ENCODE measurements around the gene HOXA5.

The HOXA5 gene

DNA sequence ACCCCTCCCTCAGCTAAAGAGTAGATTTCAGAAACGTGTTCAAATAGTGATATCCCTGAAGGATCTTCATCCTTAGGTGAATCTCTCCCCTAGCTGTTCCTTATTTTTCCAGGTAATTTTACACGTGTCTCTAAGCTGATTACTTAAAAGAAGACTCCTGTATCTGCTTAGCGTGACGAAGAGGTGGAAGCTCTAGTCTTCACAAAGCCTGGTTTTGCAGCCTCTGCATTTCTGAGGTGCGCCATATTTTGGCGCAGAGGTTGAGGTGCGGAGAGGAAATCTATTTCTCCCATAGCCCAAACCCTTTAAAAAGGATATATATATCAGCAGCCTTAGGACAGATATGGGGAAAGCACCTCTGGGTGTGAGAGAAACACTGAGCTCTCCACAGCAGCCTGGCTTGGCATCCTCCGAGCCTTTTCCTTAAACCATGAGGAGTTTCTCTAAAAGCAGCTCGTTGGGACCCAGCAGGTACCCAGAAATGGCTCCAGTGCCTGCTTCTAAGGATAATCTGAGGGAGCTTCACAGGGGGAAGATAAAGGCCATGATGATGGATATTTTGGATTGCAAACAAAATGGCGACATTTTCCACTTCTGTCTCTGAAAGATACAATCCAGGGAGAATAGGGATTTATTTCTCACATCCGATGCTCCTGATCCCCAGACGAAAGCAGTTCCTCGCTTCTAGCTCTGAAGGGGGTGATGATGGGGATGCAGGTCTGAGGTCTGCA lies 38.0 kb downstream of the HOXA5 start:
- DNase-seq = no peak

DNA sequence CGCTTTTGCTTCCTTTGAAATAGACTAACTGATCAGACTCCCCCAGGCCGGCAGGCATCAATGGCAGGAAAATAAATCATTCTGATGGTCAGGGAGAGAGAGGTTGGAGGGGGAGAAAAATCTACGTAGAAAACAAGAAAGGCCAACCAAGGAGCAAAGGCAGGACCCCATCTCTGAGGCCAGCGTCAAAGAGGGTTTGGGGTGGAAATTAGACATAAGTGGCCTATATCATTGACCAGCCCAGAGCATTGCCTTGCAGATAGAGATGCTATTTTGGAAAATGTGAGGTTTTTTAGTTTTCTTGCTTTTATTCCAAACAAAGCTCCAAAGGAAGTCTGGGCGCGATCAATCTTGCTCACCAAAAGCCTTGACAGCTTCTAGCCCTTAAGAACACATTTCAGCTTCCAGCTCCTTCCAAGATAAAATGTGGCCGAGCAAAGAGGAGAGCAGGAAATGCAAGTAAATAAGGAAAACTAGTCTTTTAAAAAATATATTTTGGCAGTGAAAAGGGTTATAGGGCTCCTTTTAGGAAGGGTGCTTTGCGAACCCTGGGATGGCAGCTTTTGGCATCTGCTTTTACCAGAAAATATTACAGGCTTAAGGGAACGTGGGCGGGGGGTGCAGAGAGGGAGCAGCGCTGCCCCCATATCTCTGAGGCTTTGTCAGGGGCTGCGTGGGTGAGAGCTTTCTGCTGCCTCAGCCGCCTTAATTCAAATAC lies 39.0 kb downstream of the HOXA5 start:
- no peak for DNase-seq

DNA sequence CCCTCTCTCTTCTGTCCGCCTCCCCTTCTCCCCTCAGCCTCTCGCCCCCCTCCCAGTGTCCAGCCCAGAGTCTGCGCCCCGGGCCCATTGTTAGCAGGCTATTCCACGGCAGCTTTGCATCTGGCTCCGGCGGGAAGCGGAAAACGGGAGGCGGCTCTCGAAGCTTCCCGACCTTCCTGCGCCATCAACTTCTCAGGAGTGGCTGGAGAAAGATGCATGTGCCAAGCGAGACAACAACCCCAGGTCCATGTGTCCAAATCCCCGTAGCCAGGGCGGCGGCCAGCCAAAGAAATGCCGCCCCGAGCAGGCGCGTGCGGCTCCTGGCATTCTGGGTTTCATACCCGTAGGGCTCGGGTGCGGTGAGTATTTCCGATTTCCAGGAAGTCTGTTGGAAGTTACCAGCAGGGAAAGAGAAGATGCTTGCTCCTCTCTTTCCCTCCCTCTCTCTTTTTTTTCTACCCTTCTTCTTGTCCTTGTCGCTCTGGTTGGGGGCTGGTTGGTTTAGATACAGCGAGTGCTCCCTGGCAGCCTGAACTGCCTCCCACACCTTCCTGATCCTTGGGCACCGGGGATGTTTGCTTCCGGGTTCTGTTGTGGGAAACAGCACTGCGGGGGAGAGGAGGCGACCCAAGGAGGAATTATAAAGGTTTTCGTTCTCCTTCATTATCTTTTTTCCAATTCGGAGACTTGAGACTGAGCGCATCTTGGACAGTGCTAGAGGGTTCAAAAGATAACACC lies 39.8 kb downstream of the HOXA5 start:
- peak in 2 of 4 experiments; percentile 15 to 22 for DNase-seq

GRCh38 chr7:27102581-27103442 lies 40.7 kb downstream of the HOXA5 start, which contains the start of gene HOXA2:
HOXA2 (minus strand) TSS chr7:27102683; CDS start chr7:27102500, 183 bp downstream.
- DNase-seq = no peak

GRCh38 chr7:27101957-27102580 lies 41.4 kb downstream of the HOXA5 start:
- peak in 1 of 4 experiments; percentile 29 for DNase-seq

DNA sequence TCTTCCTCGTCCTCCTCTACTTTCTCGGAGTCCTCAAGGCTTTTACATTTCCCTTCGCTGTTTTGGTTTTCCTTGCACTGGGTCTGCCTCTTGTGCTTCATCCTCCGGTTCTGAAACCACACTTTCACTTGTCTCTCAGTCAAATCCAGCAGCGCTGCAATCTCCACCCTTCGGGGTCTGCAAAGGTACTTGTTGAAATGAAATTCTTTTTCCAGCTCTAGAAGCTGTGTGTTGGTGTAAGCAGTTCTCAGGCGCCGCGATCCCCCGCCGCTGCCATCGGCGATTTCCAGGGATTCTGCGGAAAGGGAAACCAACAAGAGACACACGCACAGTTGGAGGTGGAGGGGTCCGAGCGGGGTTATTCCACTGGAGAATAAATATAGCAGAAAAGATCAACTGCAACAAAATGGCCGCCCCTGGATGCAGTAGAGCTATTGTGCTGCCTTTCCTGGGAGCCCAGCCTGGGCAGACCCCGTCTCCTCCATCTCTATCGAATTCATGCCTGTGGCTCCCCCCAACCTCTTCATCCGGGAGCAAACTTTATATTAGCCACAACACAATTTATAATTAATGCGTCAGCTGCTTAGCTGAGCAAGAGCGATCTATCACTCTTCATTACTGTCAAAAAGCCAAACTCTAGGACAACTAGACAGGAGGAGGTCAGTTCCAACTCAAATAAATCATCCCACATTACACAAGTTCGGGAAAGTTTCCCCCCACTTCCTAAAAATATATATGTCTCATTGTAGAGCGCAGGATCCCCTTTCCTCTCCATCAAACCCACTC lies 42.1 kb downstream of the HOXA5 start:
- DNase-seq = peak in 1 of 4 experiments; percentile 15

DNA sequence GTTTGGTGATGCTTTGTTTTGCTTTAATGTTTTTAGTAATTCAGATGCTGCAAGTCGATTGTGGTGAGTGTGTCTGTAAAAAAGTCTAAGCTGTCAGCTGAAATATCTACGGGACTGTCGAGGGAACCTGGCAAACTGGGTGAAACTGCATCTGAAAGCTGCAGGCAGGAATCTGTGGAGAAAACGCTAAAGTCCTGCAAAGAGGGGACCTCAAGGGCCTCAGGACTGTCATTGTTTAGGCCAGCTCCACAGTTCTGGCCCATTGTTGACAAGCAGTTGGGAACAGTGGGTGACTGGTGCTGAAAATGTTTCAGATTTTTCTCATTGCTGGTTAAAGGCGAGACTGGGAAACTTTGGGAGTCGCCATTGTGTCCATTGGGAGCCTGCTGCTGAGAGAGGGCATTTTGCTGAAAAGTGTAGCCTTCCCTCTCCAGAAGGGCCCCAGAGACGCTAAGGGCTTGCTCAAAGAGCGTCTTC lies 42.7 kb downstream of the HOXA5 start:
- no peak for DNase-seq

- DNase-seq = no peak
Measured at GRCh38 chr7:27099453-27100370, 43.8 kb downstream of the HOXA5 start.

- DNase-seq = peak in 1 of 4 experiments; percentile 12
Measured at GRCh38 chr7:27098578-27099451, 44.7 kb downstream of the HOXA5 start.

- peak in 1 of 4 experiments; percentile 54 for DNase-seq
Measured at GRCh38 chr7:27097686-27098577, 45.5 kb downstream of the HOXA5 start.

DNA sequence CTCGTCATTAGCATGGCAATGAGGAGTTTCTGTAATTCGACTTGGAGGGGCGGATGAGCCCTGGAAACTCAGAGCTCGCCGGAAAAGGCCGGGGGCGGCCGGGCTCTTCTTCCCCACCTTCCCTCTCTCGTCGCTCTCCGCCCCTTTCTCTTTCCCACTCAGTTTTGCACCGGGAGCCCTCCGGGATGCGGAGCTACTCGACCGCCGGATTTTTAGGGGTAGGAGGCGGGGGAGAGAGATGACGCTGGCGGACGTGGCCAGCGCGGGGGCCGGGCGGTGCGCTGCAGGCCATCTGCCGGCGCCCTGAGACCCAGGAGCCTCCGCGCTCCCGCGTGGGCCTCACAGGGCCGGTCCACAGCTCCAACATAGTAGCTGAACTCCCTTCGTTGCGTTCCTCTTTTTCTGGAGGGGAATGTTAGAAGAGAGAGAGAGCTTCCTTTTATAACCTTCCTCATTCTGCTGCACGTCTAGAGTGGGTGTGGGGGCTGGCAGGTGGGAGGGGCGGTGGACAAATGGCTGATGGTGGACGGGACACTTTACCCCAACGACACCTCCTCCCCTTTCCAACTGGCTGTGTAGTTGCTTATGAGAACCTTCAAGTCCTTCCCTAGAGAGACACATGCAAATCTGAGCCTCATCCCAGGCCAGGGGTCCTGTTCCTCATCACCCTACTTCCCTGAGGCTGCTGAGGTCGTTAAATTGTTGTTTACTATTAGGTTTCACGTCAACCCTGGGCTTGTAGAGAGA lies 46.5 kb downstream of the HOXA5 start:
- peak; percentile 82 to 94 (median 92) for DNase-seq

DNA sequence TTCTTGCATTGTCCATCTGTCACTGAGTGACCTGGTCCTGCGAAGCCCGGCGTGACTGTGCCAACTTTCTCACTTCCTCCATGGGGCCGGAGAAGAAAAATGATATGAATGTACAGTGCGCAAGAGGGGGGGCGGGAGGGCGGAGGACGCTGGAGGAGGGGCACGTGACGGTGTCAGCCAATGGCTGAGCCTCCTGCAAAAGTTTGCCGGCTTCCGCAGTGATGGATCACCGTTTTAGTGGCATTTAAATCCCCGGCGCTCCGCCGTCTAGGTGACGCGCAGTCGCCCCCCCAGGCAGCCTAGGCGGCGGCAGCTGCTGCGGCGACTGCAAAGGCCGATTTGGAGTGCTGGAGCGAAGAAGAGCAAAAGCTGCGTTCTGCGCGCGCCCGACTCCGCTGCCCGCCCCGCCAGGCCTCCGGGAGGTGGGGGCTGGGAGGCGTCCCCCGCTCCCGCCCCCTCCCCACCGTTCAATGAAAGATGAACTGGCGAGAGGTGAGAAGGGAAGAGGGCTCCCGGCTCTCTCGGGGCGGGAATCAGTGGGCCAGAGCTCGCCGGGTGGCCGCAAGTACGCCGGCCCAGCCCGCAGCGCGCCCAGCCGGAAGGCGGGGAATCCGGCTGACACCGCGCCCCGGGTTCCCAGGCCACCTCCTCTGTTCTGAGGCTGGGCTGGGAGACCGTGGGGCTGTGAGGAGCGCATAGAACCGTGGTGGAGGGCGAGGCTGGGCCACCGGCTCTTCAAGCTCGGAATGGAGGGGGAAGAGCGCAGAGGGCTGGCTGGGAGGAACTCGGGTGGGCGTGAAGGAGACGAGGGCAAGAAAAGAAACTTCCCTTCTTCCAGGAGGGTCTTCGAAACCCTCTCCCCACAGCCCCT lies 47.3 kb downstream of the HOXA5 start, which contains the start of gene HOXA1:
TSS of gene HOXA1 (minus strand) at position 104 of the 871 bp plus-strand sequence. CDS start at position 16, 88 bp downstream.
- peak; percentile 86 to 93 (median 92) for DNase-seq

- peak in 1 of 4 experiments; percentile 23 for DNase-seq
Measured at GRCh38 chr7:27095050-27095896, 48.2 kb downstream of the HOXA5 start.

- DNase-seq = no peak
Measured at GRCh38 chr7:27094304-27095049, 49.0 kb downstream of the HOXA5 start.

Measured in suppressor macrophage (primary cell).